HG02981 (cell line): Measurements from ENCODE around the gene PTPRN2.
"Not testable (repeated sequence)": the region's sequence is repeated elsewhere in the genome, so short reads cannot be mapped to it uniquely, and the experiment has no call there.

Source experiments
- ATAC-seq: cut with Tn5 transposase; IDR thresholded peaks from one replicate; pipeline ENCODE4 v1.9.1; 2021; ENCODE audit warnings: mild to moderate bottlenecking, moderate library complexity; ENCODE audit not compliant: unreplicated experiment

Gene PTPRN2

DNA sequence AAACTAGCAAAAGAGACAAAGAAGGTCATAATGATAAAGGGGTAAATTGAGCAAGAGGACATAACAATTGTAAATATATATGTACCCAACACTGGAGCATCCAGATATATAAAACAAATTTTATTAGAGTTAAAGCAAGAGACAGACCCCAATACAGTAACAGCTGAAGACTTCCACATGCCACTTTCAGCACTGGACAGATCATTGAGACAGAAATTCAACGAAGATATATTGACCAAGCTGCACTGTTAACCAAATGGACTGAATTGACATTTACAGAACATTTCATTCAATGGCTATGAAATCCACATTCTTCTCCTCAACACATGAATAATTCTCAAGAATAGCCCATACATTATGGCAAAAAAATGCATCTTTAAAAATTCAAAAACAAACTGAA is 378.2 kb downstream of the PTPRN2 start:
- no peak for ATAC-seq

DNA sequence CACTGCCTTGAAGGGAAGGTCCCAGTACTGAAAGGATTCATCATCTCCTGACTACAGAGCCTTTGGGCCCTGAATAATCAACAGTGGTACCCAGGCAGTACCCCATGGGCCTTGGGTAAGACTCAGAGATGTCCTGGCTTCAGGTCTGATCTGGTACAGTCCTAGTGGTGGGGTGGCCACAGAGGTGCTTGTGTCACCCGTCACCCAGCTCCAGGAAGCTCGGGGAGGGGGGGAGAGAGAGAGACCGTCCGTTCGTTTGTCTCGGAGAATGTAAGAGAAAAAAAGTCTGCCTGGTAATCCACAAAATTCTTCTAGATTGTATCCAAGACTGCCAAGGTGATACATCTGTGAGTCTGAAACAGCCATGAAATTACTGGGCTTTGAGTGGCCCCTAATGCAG is 381.3 kb downstream of the PTPRN2 start:
- ATAC-seq = no peak

DNA sequence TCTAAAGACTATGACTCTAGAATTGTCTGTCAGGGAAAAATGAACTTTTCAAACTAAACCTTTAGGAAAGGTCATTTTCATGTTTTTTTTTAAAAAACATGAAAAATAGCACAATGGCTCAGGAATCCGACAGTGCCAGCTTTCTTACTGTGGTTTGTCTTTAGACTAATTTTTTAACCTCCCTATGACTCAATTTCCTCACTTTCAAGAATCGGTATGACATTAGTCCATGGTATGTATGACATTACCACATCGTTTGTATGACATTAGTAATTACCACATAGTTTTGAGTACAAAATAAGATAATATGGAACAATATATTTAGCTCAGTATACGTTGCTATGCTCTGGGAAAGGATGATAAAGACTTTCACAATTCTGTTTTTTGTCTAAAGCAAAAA is 383.2 kb downstream of the PTPRN2 start:
- ATAC-seq = no peak

DNA sequence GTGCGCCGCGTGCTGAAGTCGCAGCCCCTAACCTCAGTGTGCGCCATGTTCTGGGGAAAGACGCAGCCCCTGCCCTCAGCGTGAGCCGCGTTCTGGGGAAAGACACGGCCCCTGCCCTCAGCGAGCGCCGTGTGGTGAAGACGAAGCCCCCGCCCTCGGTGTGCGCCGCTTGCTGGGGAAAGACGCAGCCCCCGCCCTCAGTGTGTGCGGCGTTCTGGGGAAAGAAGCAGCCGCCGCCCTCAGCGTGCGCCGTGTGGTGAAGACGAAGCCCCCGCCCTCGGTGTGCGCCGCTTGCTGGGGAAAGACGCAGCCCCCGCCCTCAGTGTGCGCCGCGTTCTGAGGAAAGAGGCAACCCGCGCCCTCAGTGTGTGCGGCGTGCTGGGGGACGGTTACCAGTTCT is 383.7 kb downstream of the PTPRN2 start:
- ATAC-seq = not testable (repeated sequence)

DNA sequence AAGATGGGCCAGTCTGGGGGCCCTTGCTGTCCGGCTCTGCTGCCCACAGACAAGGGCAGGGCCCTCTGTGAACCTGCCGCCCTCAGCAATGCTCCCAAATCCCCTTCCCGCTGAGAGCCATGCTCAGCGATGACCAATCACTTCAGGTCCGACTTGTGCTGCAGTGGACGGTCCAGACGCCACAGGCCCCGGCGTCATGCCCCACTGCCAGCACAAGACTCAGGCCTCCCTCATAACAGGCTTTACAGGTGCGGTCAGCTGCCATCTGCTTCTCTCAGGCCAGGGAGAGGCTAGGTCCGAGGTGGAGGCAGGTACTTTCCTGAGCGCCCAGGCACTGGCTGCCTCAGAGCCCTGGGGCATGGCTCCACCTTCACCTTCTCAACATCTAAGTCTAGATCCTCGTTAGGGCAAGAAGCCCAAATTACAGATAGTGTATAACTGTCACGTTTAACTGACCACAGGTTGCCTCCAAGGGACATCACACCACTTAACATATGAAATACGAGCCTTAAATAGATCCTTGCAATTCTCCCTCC is 393.2 kb downstream of the PTPRN2 start:
- no peak for ATAC-seq

DNA sequence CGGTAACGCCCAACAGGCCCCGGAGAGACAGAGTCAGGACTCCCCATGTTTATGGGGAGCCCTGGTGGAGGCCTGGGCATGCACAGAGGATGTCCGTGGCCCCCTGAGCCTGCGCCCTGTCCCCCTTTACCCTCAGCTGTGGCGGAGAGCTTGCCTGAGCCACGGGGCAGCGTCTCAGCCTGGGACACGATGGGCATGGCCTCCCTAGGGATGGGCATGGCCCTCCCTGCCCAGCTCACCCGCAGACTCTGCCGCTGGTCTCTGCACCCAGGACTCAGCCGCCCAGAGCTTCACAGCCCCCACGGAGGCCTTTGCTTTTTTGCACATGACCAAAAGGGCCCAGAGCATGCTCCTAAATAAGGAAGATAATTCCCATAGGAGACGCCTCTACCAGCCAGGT is 394.2 kb downstream of the PTPRN2 start:
- no peak for ATAC-seq

DNA sequence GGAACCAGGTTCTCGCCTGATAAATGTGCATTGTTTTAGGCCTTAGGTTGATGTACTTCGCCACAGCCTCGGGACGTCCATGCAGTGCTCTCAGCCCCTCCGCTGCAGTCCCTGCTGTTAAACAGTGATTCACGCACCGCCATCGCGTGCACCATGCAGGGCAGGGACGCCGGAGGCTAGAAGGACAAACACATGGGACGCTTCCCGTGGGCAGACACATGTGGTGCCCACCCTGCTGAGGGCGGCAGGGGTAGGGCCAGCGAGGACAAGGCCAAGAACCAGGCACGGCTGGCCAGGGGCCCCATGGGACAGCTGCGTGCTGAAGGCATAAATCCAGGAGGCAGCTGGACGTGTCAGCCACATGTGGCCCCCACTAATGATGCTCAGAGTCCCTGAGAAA is 394.7 kb downstream of the PTPRN2 start:
- no peak for ATAC-seq

DNA sequence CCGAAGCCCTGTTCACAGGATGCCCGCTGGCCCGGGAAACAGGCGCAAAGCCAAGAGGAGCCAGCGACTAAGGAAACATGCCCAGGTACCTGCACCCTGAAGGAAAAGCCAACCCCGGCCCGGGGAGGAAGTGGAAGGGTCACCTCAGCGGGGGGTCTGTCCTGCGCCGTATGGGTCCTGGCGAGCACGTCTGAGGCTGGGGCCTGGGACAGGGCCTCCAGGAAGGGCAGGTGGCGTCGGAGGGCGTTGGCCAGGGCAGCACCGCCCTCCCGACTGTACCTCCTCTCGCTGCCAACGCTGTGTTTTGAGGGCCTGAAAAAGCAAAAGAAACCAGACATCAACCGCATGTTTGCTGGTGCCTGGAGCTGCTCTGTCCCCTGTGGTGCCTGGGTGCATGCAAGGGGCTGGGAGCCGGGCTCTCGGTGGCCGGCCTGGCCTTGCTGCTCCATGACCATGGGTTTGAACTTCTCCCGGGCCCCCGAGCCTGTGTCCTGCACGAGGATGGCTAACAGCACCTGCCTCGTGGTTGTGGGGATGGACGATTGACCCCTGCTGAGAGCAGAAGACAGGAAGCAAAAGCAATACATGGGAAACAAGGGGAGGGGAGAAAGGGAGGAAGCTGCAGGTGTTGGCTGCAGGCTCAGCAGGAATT is 395.3 kb downstream of the PTPRN2 start:
- no peak for ATAC-seq

DNA sequence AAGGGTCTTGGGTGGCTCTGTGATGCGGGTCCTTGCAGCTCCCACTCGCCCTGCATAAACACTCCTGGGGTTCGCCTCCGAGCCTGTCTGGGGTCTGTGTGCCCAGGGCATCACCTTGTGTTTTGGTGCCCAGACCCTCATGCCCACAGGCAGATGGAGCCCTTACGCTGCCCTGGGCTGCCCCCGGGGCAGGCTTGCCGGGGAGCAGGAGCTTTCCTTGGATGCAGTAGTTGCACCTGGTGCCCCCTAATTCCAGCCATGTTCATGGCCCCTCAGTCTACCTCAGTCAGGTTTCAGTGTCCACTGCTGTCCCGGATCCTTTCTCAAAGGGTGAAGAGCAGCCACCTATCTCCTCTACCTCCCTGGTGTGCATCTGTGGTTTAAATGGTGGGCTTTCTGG is 396.0 kb downstream of the PTPRN2 start:
- no peak for ATAC-seq

DNA sequence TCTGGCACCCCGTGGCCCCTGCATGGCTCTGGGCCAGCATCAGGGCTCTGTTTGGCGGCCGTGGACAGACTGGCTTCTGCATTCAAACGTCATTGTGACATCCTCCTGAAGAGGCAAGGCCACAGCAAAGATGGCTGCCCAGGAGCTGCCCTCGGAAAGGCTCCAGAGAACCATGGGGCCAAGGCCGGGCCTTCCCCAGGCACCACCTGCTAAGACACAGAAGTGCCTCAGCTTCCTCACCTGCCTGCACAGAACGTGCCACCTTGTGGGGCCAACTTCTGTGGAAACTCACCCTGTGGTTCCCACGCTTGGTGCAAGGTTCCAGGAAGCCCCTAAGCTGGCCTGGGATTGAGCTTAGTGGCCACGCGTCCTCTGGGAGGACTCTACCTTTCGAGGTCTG is 396.9 kb downstream of the PTPRN2 start:
- no peak for ATAC-seq

DNA sequence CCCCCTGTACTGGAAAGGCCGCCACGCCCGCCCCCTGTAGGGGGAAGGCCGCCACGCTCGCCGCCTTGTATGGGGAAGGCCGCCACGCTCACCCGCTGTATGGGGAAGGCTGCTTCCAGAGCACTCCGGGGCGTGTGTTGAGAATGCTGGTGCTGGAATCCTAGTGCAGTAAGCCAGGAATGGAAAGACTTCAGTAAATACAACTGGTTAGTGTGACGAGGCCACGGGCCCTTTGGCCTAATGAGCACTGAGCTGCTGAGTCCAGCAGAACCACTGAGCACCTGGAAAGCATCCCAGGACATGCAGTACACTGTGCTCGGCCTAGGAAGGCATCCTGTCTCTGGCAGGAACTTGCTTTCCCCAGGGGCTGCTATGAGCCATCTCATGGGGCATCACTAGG is 398.9 kb downstream of the PTPRN2 start:
- no peak for ATAC-seq

DNA sequence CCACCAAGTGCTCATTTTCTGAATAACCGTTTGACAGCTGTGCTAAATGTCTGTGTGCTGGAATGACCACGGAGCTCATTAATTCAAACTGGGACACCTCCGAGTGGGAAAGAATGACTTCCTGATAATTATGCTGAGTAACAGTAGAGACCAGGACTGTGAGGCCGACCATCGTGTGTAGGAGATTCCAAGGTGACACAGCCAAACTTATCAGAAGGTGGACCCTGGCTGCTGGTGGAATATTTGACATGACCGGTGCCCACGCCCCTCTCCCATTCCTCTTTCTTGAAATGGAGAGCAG is 400.0 kb downstream of the PTPRN2 start:
- ATAC-seq = no peak

DNA sequence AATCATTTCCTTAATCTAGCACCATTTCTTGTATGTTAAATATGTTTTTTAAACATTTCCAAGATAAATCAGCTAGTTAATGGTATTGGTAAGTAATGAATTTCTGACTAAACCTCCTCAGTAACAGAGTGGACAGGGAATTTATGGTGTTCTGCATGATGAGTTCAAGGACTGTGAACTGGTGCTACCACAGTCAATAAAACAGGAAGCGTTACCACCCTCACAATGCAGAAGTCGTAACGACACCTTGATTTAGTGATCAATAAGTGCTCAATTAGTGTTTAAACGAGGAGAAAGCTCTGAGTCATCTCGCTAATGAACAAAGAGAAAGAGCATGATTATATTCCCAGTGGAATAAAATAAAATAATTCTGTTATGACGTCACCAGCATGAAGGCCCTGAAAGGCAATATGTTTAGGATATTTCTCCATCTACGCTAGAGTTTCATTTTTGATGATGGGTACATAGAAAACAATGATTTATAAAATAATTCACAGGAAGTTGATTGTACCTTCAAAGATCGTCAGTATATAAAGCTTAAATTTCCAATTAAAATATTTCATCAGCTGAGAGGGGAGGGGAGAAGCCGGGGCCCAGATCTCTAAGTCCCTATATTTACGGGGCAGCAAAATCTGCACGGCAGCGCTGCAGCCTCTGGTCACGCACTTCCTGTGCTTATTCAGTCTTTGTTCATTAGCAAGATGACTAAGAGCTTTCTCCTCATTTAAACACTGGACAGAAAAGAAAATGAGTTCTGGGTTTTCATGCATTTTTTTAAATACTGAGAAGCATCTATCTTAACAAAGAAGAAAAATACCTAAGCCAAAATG is 400.5 kb downstream of the PTPRN2 start:
- no peak for ATAC-seq

DNA sequence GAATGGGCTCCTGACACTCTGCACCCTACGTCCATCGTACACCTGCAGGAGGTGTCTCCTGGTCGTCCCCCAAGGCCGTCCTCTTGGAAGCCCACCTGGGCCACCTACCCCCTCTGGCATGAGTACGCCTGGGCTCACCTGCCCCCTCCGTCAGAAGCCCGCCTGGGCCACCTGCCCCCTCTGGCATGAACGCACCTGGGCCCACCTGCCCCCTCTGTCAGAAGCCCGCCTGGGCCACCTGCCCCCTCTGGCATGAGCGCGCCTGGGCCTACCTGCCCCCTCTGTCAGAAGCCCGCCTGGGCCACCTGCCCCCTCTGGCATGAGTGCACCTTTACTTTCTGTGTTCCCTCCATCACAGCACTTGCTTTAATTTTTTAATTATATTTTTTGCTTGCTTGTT is 401.2 kb downstream of the PTPRN2 start:
- ATAC-seq = no peak

DNA sequence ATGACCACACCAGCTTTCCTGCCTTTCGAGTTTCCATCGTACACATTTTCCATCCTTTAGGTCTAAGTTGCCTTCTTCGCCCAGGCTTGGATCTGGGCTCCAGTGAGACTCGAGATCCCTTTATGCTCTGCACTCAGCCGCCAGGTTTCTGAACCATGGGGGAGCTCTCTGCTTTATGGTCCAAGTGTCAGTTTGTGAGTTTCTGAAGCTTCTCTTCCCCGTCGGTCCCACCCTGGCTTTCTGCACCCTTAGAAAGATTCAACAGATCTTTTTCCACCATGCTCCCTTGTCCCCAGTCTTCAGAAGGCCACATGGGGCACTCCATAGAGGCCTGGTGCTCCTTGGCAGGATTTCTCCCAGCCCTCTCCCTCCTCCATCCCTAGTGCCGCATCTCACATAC is 402.0 kb downstream of the PTPRN2 start:
- no peak for ATAC-seq

DNA sequence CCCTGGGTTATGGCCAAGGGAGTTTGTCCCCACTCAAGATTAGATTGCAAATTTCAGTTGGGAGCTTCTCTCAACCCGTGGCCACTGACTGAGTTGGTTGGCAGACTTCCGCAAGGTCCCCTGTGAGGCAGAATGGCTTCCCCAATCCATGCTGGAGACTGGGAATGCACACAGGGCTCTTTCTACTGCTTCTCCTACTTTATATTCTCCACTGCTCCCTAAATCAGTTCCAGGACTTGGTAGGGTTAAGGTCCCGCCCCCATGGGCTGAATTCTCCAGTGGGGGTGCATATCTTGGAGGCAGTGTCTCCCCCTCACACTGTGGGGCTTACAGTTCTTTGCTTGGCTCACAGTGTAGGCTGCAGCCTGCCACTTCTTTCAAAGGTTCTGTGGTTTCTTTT is 404.2 kb downstream of the PTPRN2 start:
- ATAC-seq = no peak

DNA sequence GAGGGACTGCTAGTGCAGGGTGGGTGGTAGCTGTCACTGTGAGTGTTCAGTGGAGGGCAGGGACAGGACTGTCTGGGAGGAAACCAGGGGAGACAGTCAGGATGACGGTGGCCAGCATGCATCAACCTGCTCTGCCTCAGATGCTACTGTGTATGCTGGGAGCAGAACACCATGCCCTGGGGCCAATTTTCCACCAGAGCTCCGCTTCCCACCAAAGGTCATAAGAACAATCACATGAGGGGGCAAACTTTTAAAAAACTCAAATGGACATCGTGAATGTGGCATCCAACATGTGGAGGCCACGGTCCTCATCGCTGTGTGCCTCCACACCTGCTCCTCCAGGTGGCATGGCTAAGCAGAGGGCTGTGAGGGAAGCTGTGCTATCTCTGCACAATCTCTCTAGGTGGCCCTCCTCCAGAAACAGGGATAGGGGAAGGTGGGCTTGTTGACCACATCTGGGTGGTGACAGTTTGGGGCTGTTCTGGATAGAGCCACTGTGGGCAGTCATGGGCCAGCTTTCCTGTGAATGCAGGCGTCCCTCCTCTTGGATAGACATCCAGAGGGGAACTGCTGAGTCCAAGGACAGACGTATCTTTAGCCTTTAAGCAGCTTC is 411.0 kb downstream of the PTPRN2 start:
- no peak for ATAC-seq

DNA sequence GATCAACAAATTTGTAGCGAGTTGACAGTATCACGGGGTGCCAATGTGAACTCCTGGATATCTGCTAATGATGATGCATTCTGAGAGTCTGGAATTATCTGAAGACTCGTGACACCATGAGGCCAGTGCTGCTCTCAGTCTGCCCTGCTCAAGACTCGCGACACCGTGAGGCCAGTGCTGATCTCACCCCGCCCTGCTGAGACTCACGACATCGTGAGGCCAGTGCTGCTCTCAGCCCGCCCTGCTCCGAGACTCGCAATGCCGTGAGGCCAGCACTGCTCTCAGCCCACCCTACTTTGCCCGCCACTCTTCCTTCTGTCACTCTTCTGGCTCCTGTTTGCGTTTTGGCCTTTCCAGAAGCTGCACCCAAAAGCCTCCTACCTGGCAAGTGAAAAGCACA is 411.8 kb downstream of the PTPRN2 start:
- no peak for ATAC-seq

DNA sequence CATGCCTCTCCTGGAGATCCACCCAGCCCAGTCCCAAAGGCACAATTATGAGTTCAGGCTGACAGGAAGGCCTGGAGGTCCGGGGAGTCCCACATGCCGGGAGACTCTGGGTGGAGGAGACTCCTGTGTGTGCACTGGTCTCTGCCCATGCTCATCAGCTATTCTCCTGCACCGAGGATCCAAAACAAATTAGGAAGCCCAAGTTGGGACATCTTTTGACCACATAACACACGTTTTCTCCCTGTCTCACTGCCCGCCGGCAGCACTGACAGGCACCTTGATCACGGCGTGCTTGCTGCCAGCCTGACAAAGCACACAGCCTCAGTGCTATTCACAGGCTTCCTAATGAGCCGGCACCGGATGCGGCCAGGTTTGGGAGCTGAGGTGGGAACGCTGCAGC is 412.7 kb downstream of the PTPRN2 start:
- no peak for ATAC-seq

DNA sequence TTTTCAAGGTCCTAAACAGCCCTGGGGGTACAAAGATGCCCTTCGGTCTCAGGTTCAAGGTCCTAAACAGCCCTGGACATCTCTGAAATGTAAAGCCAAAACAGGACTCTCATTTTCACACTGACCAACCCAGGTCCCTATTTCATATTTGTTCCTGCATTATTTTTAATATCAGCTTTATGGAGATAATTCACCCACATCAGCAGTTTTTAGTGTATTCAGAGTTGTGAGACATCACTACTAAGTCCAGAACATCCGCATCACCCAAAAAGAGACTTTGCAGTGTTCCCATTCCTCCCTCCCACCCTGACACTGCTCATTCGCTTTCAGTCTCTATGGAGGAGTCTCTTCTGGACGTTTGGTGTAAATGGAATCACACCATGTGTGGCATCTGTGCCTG is 420.2 kb downstream of the PTPRN2 start:
- ATAC-seq = no peak

DNA sequence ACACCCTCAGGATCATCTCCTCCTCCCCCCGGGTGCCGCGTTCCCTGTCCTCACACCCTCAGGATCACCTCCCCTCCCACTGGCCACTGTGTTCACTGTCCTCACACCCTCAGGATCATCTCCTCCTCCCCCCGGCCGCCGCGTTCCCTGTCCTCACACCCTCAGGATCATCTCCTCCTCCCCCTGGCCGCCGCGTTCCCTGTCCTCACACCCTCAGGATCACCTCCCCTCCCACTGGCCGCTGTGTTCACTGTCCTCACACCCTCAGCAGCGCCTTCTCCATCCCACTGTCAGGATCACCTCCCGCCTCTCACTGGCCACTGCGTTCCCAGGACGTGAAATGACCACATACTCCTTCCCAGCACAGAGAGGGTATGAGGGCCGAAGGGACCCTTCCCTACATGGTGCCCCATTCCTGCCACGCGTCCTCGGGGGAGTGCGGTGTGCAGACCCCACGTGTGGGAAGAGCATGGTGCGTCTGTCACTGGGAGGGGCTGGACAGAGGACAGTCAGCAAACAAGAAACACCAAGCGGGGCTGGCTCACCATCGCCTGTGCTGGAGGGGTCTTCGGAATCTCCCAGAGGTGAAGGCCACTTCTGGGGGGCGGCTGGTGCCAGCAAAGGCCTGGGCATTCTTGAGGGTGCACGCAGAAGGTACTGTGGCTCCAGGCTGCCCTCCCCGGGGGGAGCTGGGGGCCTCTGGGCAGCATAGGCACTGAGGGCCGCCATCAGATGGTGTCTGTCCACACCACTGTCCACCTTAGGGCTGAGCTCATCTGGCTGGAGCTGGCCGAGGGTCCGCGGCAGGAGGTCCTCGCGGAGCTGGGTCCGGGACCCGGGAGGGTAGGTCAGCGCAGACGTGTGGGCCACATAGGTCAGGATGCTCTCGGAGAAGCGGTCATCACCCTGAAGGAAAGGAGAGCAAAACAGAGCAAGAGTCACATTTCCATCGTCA is 421.0 kb downstream of the PTPRN2 start:
- no peak for ATAC-seq
